H1 (cell line): Measurements from ENCODE around the gene ILK. TPM values are rescaled to one million over a fixed set of nuclear protein-coding genes. Genes with fewer than 3 reads are reported as not detected.

Experiments
- CTCF ChIA-PET: fragments of 300-600 bp; sonication (Branson Sonifier 250); formaldehyde crosslinking; loops from one replicate; lab custom pipeline; 2021; ENCODE audit not compliant: partially characterized antibody; lab: Charles Lee
- POLR2A ChIA-PET: fragments of 300-600 bp; sonication (Branson Sonifier 250); formaldehyde crosslinking; loops from one replicate; lab custom pipeline; 2021; ENCODE audit warnings: inconsistent platforms; ENCODE audit not compliant: partially characterized antibody; lab: Charles Lee
- DNase-seq, 2 experiments: peaks; one replicate each; pipeline versions ENCODE4 v3.0.0 to v3.0.0-alpha.2; 2010 to 2022; ENCODE audit warnings: low spot score in 2 of 2, low read depth in 1 of 2, mixed read lengths in 1 of 2
- FAIRE-seq: peaks from 2 replicates; lab custom pipeline; 2011; peaks lifted over from hg19 to GRCh38; lab: Jason Lieb, UNC
- H2AFZ ChIP-seq: 2 replicates; pipeline ENCODE4 v1.8.1; 2012; ENCODE audit warnings: low read length, inconsistent platforms
- H2AK5ac ChIP-seq: 2 replicates; pipeline ENCODE4 v1.6.1; 2013; ENCODE audit warnings: low read depth, low read length
- H2BK120ac ChIP-seq: replicated peaks from 2 replicates; pipeline ENCODE3; 2013; ENCODE audit warnings: low read depth, low read length, inconsistent platforms
- H2BK12ac ChIP-seq: 2 replicates; pipeline ENCODE4 v1.6.1; 2013; ENCODE audit warnings: low read depth, low read length
- H2BK15ac ChIP-seq: 2 replicates; pipeline ENCODE4 v1.6.1; 2013; ENCODE audit warnings: low read length
- H2BK20ac ChIP-seq: 2 replicates; pipeline ENCODE4 v1.6.1; 2013; ENCODE audit warnings: low read length
- H2BK5ac ChIP-seq: 2 replicates; pipeline ENCODE4 v1.6.1; 2013; ENCODE audit warnings: low read depth, low read length
- H3K14ac ChIP-seq: 2 replicates; pipeline ENCODE4 v1.6.1; 2013; ENCODE audit warnings: inconsistent platforms; ENCODE audit not compliant: insufficient read length
- H3K18ac ChIP-seq: 2 replicates; pipeline ENCODE4 v1.6.1; 2013; ENCODE audit warnings: low read length; ENCODE audit errors: extremely low read depth
- H3K23ac ChIP-seq: 2 replicates; pipeline ENCODE4 v1.6.1; 2013; ENCODE audit warnings: inconsistent platforms; ENCODE audit not compliant: insufficient read length
- H3K23me2 ChIP-seq: 2 replicates; pipeline ENCODE4 v1.6.1; 2013; ENCODE audit warnings: low read depth, low read length
- H3K27ac ChIP-seq: 2 replicates; pipeline ENCODE4 v1.6.1; 2011; ENCODE audit warnings: low read depth, low read length, inconsistent platforms
- H3K27me3 ChIP-seq, 4 experiments: replicated peaks in 1 of 4; 1 replicate in 1 of 4; 2 replicates in 3 of 4; pipeline versions ENCODE4 v1.6.1 to v1.8.1; 2011 to 2013; ENCODE audit warnings: low read length in 3 of 4, mild to moderate bottlenecking in 3 of 4, inconsistent platforms in 2 of 4, mixed read lengths in 2 of 4, moderate library complexity in 1 of 4; ENCODE audit not compliant: control insufficient read depth in 3 of 4, insufficient read depth in 3 of 4; ENCODE audit errors: extremely low read depth in 1 of 4
- H3K36me3 ChIP-seq, 4 experiments: 2 replicates each; pipeline versions ENCODE4 v1.6.1 to v1.8.1; 2011 to 2013; ENCODE audit warnings: mild to moderate bottlenecking in 4 of 4, low read length in 3 of 4, moderate library complexity in 2 of 4, control low read depth in 1 of 4, inconsistent platforms in 1 of 4; ENCODE audit not compliant: insufficient read depth in 4 of 4, control insufficient read depth in 2 of 4
- H3K4ac ChIP-seq: replicated peaks from 2 replicates; pipeline ENCODE3; 2013; ENCODE audit warnings: low read length, low read depth, mixed read lengths, inconsistent platforms; ENCODE audit not compliant: insufficient read length
- H3K4me1 ChIP-seq, 4 experiments: replicated peaks in 1 of 4; 1 replicate in 1 of 4; 2 replicates in 3 of 4; pipeline versions ENCODE4 v1.6.1 to v1.8.1; 2011 to 2013; ENCODE audit warnings: low read length in 3 of 4, inconsistent platforms in 2 of 4, mixed read lengths in 1 of 4; ENCODE audit not compliant: insufficient read depth in 4 of 4, control insufficient read depth in 3 of 4
- H3K4me2 ChIP-seq, 2 experiments: 2 replicates each; pipeline versions ENCODE4 v1.6.1 to v1.8.1; 2011 to 2013; ENCODE audit warnings: low read depth in 2 of 2, low read length in 2 of 2, control low read depth in 1 of 2, inconsistent platforms in 1 of 2, mild to moderate bottlenecking in 1 of 2; ENCODE audit not compliant: insufficient read depth in 1 of 2
- H3K4me3 ChIP-seq, 4 experiments: fragments of 200-600, 300-600 bp in 1 of 4; sonication (generic), shearing (Covaris generic), sonication (Bioruptor Twin) in 1 of 4; 2 replicates each; pipeline versions ENCODE4 v1.5.1 to v1.8.1; 2011 to 2016; ENCODE audit warnings: low read length in 4 of 4, low read depth in 3 of 4, control low read depth in 2 of 4, inconsistent platforms in 2 of 4, mild to moderate bottlenecking in 2 of 4, mixed read lengths in 1 of 4, moderate library complexity in 1 of 4; ENCODE audit not compliant: insufficient read depth in 2 of 4; ENCODE audit errors: extremely low read depth in 1 of 4
- H3K56ac ChIP-seq: replicated peaks from 2 replicates; pipeline ENCODE3; 2013; ENCODE audit warnings: low read depth, mild to moderate bottlenecking, mixed read lengths, low read length, inconsistent platforms; ENCODE audit not compliant: insufficient read length
- H3K79me1 ChIP-seq: 2 replicates; pipeline ENCODE4 v1.6.1; 2013; ENCODE audit warnings: low read depth, low read length, control low read depth
- H3K79me2 ChIP-seq, 2 experiments: 2 replicates each; pipeline versions ENCODE4 v1.6.1 to v1.8.1; 2012 to 2013; ENCODE audit warnings: low read length in 2 of 2, mild to moderate bottlenecking in 2 of 2, inconsistent platforms in 1 of 2; ENCODE audit not compliant: insufficient read depth in 2 of 2, control insufficient read depth in 1 of 2
- H3K9ac ChIP-seq, 4 experiments: replicated peaks in 1 of 4; 1 replicate in 1 of 4; 2 replicates in 3 of 4; pipeline versions ENCODE4 v1.6.1 to v1.8.1; 2011 to 2013; ENCODE audit warnings: low read depth in 3 of 4, low read length in 3 of 4, control low read depth in 2 of 4, mild to moderate bottlenecking in 2 of 4, moderate library complexity in 2 of 4, inconsistent platforms in 1 of 4; ENCODE audit errors: extremely low read depth in 1 of 4
- H3K9me3 ChIP-seq, 2 experiments: 2 replicates each; pipeline versions ENCODE4 v1.6.1 to v1.8.1; 2012 to 2013; ENCODE audit warnings: mild to moderate bottlenecking in 2 of 2, moderate library complexity in 2 of 2, control low read depth in 1 of 2, inconsistent platforms in 1 of 2, low read depth in 1 of 2, low read length in 1 of 2, mixed read lengths in 1 of 2; ENCODE audit not compliant: insufficient read depth in 2 of 2
- H4K20me1 ChIP-seq, 2 experiments: replicated peaks in 1 of 2; 2 replicates each; pipeline versions ENCODE3 to v1.8.1; 2011 to 2013; ENCODE audit warnings: inconsistent platforms in 2 of 2, low read length in 2 of 2, mild to moderate bottlenecking in 1 of 2; ENCODE audit not compliant: insufficient read depth in 2 of 2, control insufficient read depth in 1 of 2
- H4K5ac ChIP-seq: 2 replicates; pipeline ENCODE4 v1.6.1; 2013; ENCODE audit warnings: low read length, low read depth, mixed read lengths, inconsistent platforms; ENCODE audit not compliant: insufficient read length
- H4K8ac ChIP-seq: 2 replicates; pipeline ENCODE4 v1.8.0; 2013; ENCODE audit warnings: mild to moderate bottlenecking, moderate library complexity, low read length, inconsistent platforms; ENCODE audit not compliant: insufficient read depth; ENCODE audit errors: extremely low read depth
- H4K91ac ChIP-seq: replicated peaks from 2 replicates; pipeline ENCODE3; 2013; ENCODE audit warnings: low read length, mixed read lengths, inconsistent platforms; ENCODE audit not compliant: insufficient read length
- SIN3A ChIP-seq, 2 experiments: IDR thresholded peaks in 1 of 2; conservative IDR thresholded peaks in 1 of 2; 2 replicates each; pipeline ENCODE4 v1.6.1; 2011 to 2012; ENCODE audit warnings: low read length in 2 of 2, improper control_type of control experiment in 1 of 2, low read depth in 1 of 2, mild to moderate bottlenecking in 1 of 2
- SP1 ChIP-seq: IDR thresholded peaks from 2 replicates; pipeline ENCODE4 v1.6.1; 2011; ENCODE audit warnings: low read depth, low read length
- SRF ChIP-seq: IDR thresholded peaks from 2 replicates; pipeline ENCODE4 v1.6.1; 2011; ENCODE audit warnings: mild to moderate bottlenecking, low read depth, low read length, moderate library complexity
- WGBS, 2 experiments: shearing (Covaris generic) in 1 of 2; methylation state at CpG; one replicate each; pipeline versions ENCODE4 v1.1.6 to v1.1.7; 2013 to 2015; ENCODE audit warnings: low lambda C conversion rate in 2 of 2, mixed read lengths in 2 of 2, inconsistent platforms in 1 of 2, low coverage in 1 of 2, missing lambda C conversion rate in 1 of 2; ENCODE audit not compliant: insufficient replicate concordance in 2 of 2, insufficient coverage in 1 of 2, insufficient read length in 1 of 2; ENCODE audit errors: extremely low coverage in 1 of 2, missing lambda C conversion rate in 1 of 2; 5-methylcytosine and 5-hydroxymethylcytosine counted together
- polyA plus RNA-seq, 7 experiments: library from polyadenylated mRNA; depleted of rRNA in 3 of 7; stranded (reverse) in 5 of 7; unstranded in 2 of 7; fragments of >200 nt in 5 of 7; fragments of 200-250 nt in 2 of 7; gene quantifications; 1 replicate in 5 of 7; 2 replicates in 1 of 7; 4 replicates in 1 of 7; pipeline versions ENCODE4 v1.2.1 to v1.2.3, GENCODE V29; 2011 to 2013; ENCODE audit warnings: missing spikeins in 2 of 7, mixed read lengths in 2 of 7
- total RNA-seq: library from RNA; stranded (reverse); fragmentation: NEBNext Ultra II Directional; extraction: Animal tissue kit (Norgen Biotek cat#: 25700); gene quantifications from 2 replicates; pipeline ENCODE4 v1.2.1, GENCODE V29; 2021
- TF ChIP-seq, protein P1 (sequence below), 3 experiments: IDR thresholded peaks; 1 replicate in 2 of 3; 2 replicates in 1 of 3; pipeline versions ENCODE4 v1.5.1 to v1.6.1; 2011; ENCODE audit warnings: low read length in 3 of 3, mild to moderate bottlenecking in 3 of 3, inconsistent platforms in 2 of 3, low read depth in 1 of 3, moderate library complexity in 1 of 3; ENCODE audit not compliant: insufficient read depth in 1 of 3; ENCODE audit errors: control extremely low read depth in 1 of 3

Gene ILK
- total and polyA plus RNA-seq, 2 of the 8 experiments (the other 6 are each of a cell fraction or from before 2014, with no cell fraction given), result 91.4 to 132 TPM

DNA sequence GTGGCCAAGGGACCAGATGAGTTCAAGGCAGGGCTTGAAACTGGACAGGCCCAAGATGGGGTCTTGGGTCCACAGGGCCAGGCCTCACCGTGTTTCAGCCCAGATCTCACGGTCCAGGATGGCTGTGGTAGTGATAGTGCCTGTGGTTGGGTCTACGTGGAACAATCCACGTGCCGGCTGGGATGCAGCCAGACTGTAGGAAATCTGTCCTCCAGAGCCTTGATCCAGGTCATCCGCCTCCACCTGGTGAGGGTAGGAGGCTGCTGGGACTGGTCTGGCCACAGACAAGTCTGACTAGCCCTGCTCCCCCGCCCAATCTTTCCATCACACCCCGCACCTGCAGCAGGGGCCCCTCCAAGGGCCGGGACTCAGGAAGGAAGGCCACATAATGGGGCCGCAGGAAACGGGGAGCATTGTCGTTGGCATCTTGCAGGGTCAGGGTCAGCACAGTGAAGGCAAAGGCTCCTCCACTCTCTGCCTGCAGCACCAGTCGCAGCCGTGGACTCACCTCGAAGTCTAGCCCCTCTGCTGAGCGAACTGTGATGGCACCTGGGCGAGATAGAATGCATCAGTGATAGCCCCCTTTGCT lies 22.4 kb downstream of the ILK start:
- TF ChIP-seq SP1 (no peak), SIN3A (conservative IDR thresholded peaks at IDR 0.05 in 1 of 2, IDR thresholded peaks at IDR 0.05 in 1 of 2; ENCODE audit: low read depth in 1 of 2, low read length in 2 of 2) (no peak), SRF (no peak)
- TF ChIP-seq, protein P1, sequence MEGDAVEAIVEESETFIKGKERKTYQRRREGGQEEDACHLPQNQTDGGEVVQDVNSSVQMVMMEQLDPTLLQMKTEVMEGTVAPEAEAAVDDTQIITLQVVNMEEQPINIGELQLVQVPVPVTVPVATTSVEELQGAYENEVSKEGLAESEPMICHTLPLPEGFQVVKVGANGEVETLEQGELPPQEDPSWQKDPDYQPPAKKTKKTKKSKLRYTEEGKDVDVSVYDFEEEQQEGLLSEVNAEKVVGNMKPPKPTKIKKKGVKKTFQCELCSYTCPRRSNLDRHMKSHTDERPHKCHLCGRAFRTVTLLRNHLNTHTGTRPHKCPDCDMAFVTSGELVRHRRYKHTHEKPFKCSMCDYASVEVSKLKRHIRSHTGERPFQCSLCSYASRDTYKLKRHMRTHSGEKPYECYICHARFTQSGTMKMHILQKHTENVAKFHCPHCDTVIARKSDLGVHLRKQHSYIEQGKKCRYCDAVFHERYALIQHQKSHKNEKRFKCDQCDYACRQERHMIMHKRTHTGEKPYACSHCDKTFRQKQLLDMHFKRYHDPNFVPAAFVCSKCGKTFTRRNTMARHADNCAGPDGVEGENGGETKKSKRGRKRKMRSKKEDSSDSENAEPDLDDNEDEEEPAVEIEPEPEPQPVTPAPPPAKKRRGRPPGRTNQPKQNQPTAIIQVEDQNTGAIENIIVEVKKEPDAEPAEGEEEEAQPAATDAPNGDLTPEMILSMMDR (IDR thresholded peaks at IDR 0.05; ENCODE audit: control extremely low read depth in 1 of 3, insufficient read depth in 1 of 3, low read depth in 1 of 3, low read length in 3 of 3), result no peak
- peaks cover 12% of the 10 kb centered on the region for H3K23me2 ChIP-seq
- no peaks in the 10 kb centered on the region for H3K9me3 ChIP-seq
- H3K23ac ChIP-seq, result no peak overlapping the region
- no peak overlapping the region for H2BK15ac ChIP-seq
- no peak overlapping the region for H4K8ac ChIP-seq
- H4K5ac ChIP-seq, result no peak overlapping the region
- H3K79me2 ChIP-seq, result no peaks in the 10 kb centered on the region
- no peak overlapping the region for H2AK5ac ChIP-seq
- peaks cover 12 to 27% (median 23%) of the 10 kb centered on the region in 4 experiments for H3K27me3 ChIP-seq
- POLR2A ChIA-PET, result interaction anchor here (1.5 kb wide), 1 partner anchor 15 kb away, joined by 8 read pairs; the partner anchor contains the start of gene TAF10
- CTCF ChIA-PET, result interaction anchor here (0.7 to 1.3 kb wide), 3 partner anchors 13 to 80 kb away, joined by 3 read pairs; no protein-coding TSS in a partner anchor
- H3K4me2 ChIP-seq, result no peak overlapping the region
- no peak overlapping the region for H3K18ac ChIP-seq
- peaks cover 0 to 6% (median 2%) of the 10 kb centered on the region in 4 experiments; a peak in 3 of 7 replicates for H3K4me1 ChIP-seq
- no peak overlapping the region for H2AFZ ChIP-seq
- 96% methylated on average over 17 of the region's 17 CpGs; no CpG with 5 or more reads in 1 of the 2 experiments for WGBS, 2 experiments
- no peak overlapping the region for H3K4me3 ChIP-seq
- DNase-seq (no peak), FAIRE-seq (no peak)
- H2BK5ac ChIP-seq, result no peak overlapping the region
- no peak overlapping the region for H3K4ac ChIP-seq
- no peaks in the 10 kb centered on the region; the same call in none of the 2 replicates for H3K79me1 ChIP-seq
- no peak overlapping the region for H3K27ac ChIP-seq
- H2BK120ac ChIP-seq, result no peak overlapping the region
- peaks cover 0 to 3% (median 1%) of the 10 kb centered on the region in 4 experiments; a peak in 3 of 8 replicates for H3K36me3 ChIP-seq
- H3K9ac ChIP-seq, result no peak overlapping the region
- H3K14ac ChIP-seq, result no peak overlapping the region
- H3K56ac ChIP-seq, result no peak overlapping the region
- no peak overlapping the region for H4K91ac ChIP-seq
- H2BK20ac ChIP-seq, result no peak overlapping the region
- H4K20me1 ChIP-seq, result peaks cover 4% of the 10 kb centered on the region in 2 experiments
- no peak overlapping the region for H2BK12ac ChIP-seq
